Measurements from ENCODE around the gene COPA. TPM values are rescaled to one million over a fixed set of nuclear protein-coding genes. Genes with fewer than 3 reads are reported as not detected.
A peak's percentile ranks its signal among the peaks of the same experiment; 100 is the strongest.

The COPA gene
- total and polyA plus RNA-seq, 2 donors (not counting 3 experiments of a cell fraction or from before 2014, with no cell fraction given), result 127 to 185 TPM

DNA sequence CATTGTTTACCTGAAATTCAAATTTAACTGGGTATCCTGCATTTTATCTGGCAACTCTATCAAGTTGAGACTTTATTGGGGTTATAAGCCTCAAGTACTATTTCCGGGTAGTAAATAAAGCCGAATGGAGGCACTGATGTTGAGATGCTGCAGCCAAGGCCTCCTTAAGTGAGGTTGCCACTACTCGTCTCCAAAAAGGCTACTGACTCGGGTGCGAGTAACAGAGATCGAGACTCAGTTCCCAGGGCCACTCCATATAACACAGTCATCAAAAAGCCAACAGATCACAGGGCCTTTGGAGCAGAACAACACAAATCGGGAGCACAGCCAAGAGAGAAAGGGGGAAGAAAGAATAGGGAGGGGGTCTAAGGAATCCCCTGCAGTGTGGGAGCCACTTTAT lies 524 bp downstream of the COPA start:
- BruUV-seq (replicated peaks), result TSS peak; percentile 69
- no peak overlapping the region for H2AFZ ChIP-seq (ENCODE audit: low read depth, low read length)
- FAIRE-seq, result no peak
- POLR2A ChIA-PET, result no interaction called here
- H3K27ac ChIP-seq (ENCODE audit: insufficient read depth, low read depth, low read length), result peak overlapping the region; percentile 73
- H3K4me3 ChIP-seq (replicated peaks in 1 of 3; ENCODE audit: insufficient read depth in 1 of 3, low read depth in 1 of 3, low read length in 3 of 3), result peak overlapping the region; percentile 51 to 92 (median 73)
- peak; percentile 48 for DNase-seq (ENCODE audit: low read depth, low spot score)
- peaks cover 5 to 9% of the 10 kb centered on the region in 2 experiments for H3K36me3 ChIP-seq (ENCODE audit: control insufficient read depth in 2 of 2, extremely low read depth in 1 of 2, insufficient read depth in 2 of 2, low read length in 2 of 2)
- dilution Hi-C loops (cut with MboI; ENCODE audit: extremely low pct_ligation_motif_present, low sequenced_read_pairs) (no loop called here), intact Hi-C loops (cut with micrococcal nuclease) (loop anchor here (2.0 to 5.0 kb wide), 3 partner anchors 35 to 410 kb away; partner anchors contain the start of gene PEA15)
- TF ChIP-seq POLR2A (IDR thresholded peaks at IDR 0.05; ENCODE audit: low read depth, low read length) (no peak), JUN (IDR thresholded peaks at IDR 0.05; ENCODE audit: borderline replicate concordance, insufficient read depth, insufficient read length, low read depth) (no peak), POLR2AphosphoS5 (IDR thresholded peaks at IDR 0.05; ENCODE audit: insufficient read depth, low read depth, low read length) (no peak), FOS (IDR thresholded peaks at IDR 0.05; ENCODE audit: borderline replicate concordance, insufficient read depth, low read length) (no peak), GATA2 (IDR thresholded peaks at IDR 0.05; ENCODE audit: insufficient read depth, insufficient read length, low read depth, low read length) (no peak), CTCF (IDR thresholded peaks at IDR 0.05; ENCODE audit: extremely low read depth in 1 of 2, insufficient read depth in 1 of 2, low read depth in 1 of 2, low read length in 2 of 2) (no peak), MYC (IDR thresholded peaks at IDR 0.05; ENCODE audit: low read depth, low read length) (no peak), EZH2 (IDR thresholded peaks at IDR 0.05; ENCODE audit: borderline replicate concordance, low read depth, low read length, severe bottlenecking) (no peak)
- TF ChIP-seq, protein P1, sequence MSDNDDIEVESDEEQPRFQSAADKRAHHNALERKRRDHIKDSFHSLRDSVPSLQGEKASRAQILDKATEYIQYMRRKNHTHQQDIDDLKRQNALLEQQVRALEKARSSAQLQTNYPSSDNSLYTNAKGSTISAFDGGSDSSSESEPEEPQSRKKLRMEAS (IDR thresholded peaks at IDR 0.05; ENCODE audit: insufficient read depth, insufficient read length), result no peak
- peak overlapping the region; percentile 78 for H3K4me2 ChIP-seq (ENCODE audit: insufficient read depth, low read length)
- peak overlapping the region; percentile 95 for H3K9ac ChIP-seq (replicated peaks; ENCODE audit: extremely low read depth, insufficient read depth, low read length)
- peaks cover 3% of the 10 kb centered on the region for H4K20me1 ChIP-seq (replicated peaks; ENCODE audit: control insufficient read depth, extremely low read depth, insufficient read depth, low read length)
- CTCF ChIA-PET, result interaction anchor here (1.0 to 1.4 kb wide), 3 partner anchors 10 to 134 kb away, joined by 3 read pairs; no protein-coding TSS in a partner anchor
- H3K9me1 ChIP-seq (replicated peaks; ENCODE audit: control insufficient read depth, extremely low read depth, insufficient read depth, low read length), result no peaks in the 10 kb centered on the region
- H3K79me2 ChIP-seq (ENCODE audit: control insufficient read depth, insufficient read depth, low read length), result peaks cover 70% of the 10 kb centered on the region
- no peaks in the 10 kb centered on the region for H3K27me3 ChIP-seq (ENCODE audit: control insufficient read depth in 2 of 2, insufficient read depth in 2 of 2, low read length in 2 of 2)
- H3K9me3 ChIP-seq (replicated peaks; ENCODE audit: control insufficient read depth, insufficient read depth, low read length), result no peaks in the 10 kb centered on the region
- H3K4me1 ChIP-seq (ENCODE audit: control insufficient read depth, extremely low read depth, insufficient read depth, low read length), result peaks cover 36% of the 10 kb centered on the region

Measured in endothelial cell of umbilical vein (primary cell).